ENCODE results near the gene UNC79. TPM values are rescaled to one million over a fixed set of nuclear protein-coding genes. Genes with fewer than 3 reads are reported as not detected.
"Not testable (repeated sequence)": the region's sequence is repeated elsewhere in the genome, so short reads cannot be mapped to it uniquely, and the experiment has no call there.

UNC79 gene
- total RNA-seq, 1 experiment from 2014 or later, result 0.05 TPM

GRCh38 chr14:93410893-93411292 is 19.8 kb upstream of the UNC79 start:
- Histone ChIP-seq H3K4me3 (ENCODE audit: low read depth in 2 of 2, low read length in 2 of 2) (no peak overlapping the region), H3K9me3 (ENCODE audit: control insufficient read depth, insufficient read depth, low read depth, low read length) (no peaks in the 10 kb centered on the region), H3K36me3 (ENCODE audit: control insufficient read depth, insufficient read depth, low read length) (no peaks in the 10 kb centered on the region), H3K4me1 (ENCODE audit: control insufficient read depth, insufficient read depth, low read length) (no peaks in the 10 kb centered on the region), H3K27ac (ENCODE audit: low read length) (no peak overlapping the region), H3K27me3 (ENCODE audit: control insufficient read depth, insufficient read depth, low read length) (no peaks in the 10 kb centered on the region)
- TF ChIP-seq CTCF (IDR thresholded peaks at IDR 0.05) (no peak), REST (IDR thresholded peaks at IDR 0.05; ENCODE audit: insufficient read depth in 1 of 2, low read depth in 2 of 2, low read length in 1 of 2) (no peak), SIN3A (IDR thresholded peaks at IDR 0.05; ENCODE audit: borderline replicate concordance, insufficient read depth, low read depth, low read length) (no peak), TCF7L2 (IDR thresholded peaks at IDR 0.05; ENCODE audit: low read depth, low read length) (no peak), POLR2AphosphoS5 (IDR thresholded peaks at IDR 0.05; ENCODE audit: low read depth, low read length) (no peak)
- CTCF ChIA-PET, result interaction anchor here (0.5 to 0.7 kb wide), 2 partner anchors 22 to 1738 kb away, joined by 3 to 4 read pairs; no protein-coding TSS in a partner anchor
- no TSS peak for BruUV-seq (replicated peaks)
- intact Hi-C loops (cut with micrococcal nuclease; ENCODE audit: unreplicated experiment) (no loop called here), in situ Hi-C loops (cut with HindIII; ENCODE audit: low pct_unique_long_range_greater_than_20kb, low sequenced_read_pairs) (no loop called here)
- ATAC-seq (no peak), DNase-seq (ENCODE audit: low read depth, low spot score) (no peak)
- POLR2A ChIA-PET, result no interaction called here

GRCh38 chr14:93425136-93425535 is 5.6 kb upstream of the UNC79 start:
- ATAC-seq; H3K9me3 ChIP-seq (ENCODE audit: control insufficient read depth, insufficient read depth, low read depth, low read length); intact Hi-C loops (cut with micrococcal nuclease; ENCODE audit: unreplicated experiment); H3K4me1 ChIP-seq (ENCODE audit: control insufficient read depth, insufficient read depth, low read length); H3K27me3 ChIP-seq (ENCODE audit: control insufficient read depth, insufficient read depth, low read length); in situ Hi-C loops (cut with HindIII; ENCODE audit: low pct_unique_long_range_greater_than_20kb, low sequenced_read_pairs); DNase-seq (ENCODE audit: low read depth, low spot score); H3K27ac ChIP-seq (ENCODE audit: low read length); H3K36me3 ChIP-seq (ENCODE audit: control insufficient read depth, insufficient read depth, low read length); H3K4me3 ChIP-seq (ENCODE audit: low read depth in 2 of 2, low read length in 2 of 2); BruUV-seq (replicated peaks); CTCF ChIA-PET: not testable (repeated sequence)
- POLR2A ChIA-PET, result interaction anchor here (0.6 kb wide), 1 partner anchor 28 kb away, joined by 5 read pairs; no protein-coding TSS in a partner anchor

GRCh38 chr14:93426750-93427149 is 4.0 kb upstream of the UNC79 start:
- no peak overlapping the region for H3K27ac ChIP-seq (ENCODE audit: low read length)
- ChIA-PET POLR2A (no interaction called here), CTCF (no interaction called here)
- no peak for DNase-seq (ENCODE audit: low read depth, low spot score)
- H3K9me3 ChIP-seq (ENCODE audit: control insufficient read depth, insufficient read depth, low read depth, low read length), result peaks cover 9% of the 10 kb centered on the region; the same call in 1 of the 2 replicates
- intact Hi-C loops (cut with micrococcal nuclease; ENCODE audit: unreplicated experiment) (no loop called here), in situ Hi-C loops (cut with HindIII; ENCODE audit: low pct_unique_long_range_greater_than_20kb, low sequenced_read_pairs) (no loop called here)
- peaks cover 6% of the 10 kb centered on the region for H3K27me3 ChIP-seq (ENCODE audit: control insufficient read depth, insufficient read depth, low read length)
- TF ChIP-seq POLR2AphosphoS5 (IDR thresholded peaks at IDR 0.05; ENCODE audit: low read depth, low read length) (no peak), REST (IDR thresholded peaks at IDR 0.05; ENCODE audit: insufficient read depth in 1 of 2, low read depth in 2 of 2, low read length in 1 of 2) (no peak)
- H3K36me3 ChIP-seq (ENCODE audit: control insufficient read depth, insufficient read depth, low read length), result no peaks in the 10 kb centered on the region
- ATAC-seq, result no peak
- BruUV-seq (replicated peaks), result no TSS peak
- no peaks in the 10 kb centered on the region for H3K4me1 ChIP-seq (ENCODE audit: control insufficient read depth, insufficient read depth, low read length)
- no peak overlapping the region for H3K4me3 ChIP-seq (ENCODE audit: low read depth in 2 of 2, low read length in 2 of 2)
